ENCODE data around the gene ATG10. TPM values are rescaled to one million over a fixed set of nuclear protein-coding genes. Genes with fewer than 3 reads are reported as not detected.

ATG10 gene
- total RNA-seq, 1 experiment from 2014 or later = 7.6 TPM

GRCh38 chr5:82160948-82161347, 189.1 kb downstream of the ATG10 start:
- Histone ChIP-seq H4K8ac (replicated peaks; ENCODE audit: insufficient read length, low read depth, low read length) (no peak overlapping the region), H3T11ph (ENCODE audit: low read length) (no peak overlapping the region), H2BK15ac (ENCODE audit: low read depth, low read length) (no peak overlapping the region), H4K5ac (ENCODE audit: insufficient read length, low read depth, low read length) (no peak overlapping the region), H3K4ac (ENCODE audit: low read depth, low read length) (no peak overlapping the region), H3K4me1 (ENCODE audit: insufficient read depth, low read length) (peaks cover 5% of the 10 kb centered on the region; the same call in 1 of the 2 replicates), H3K27me3 (ENCODE audit: insufficient read depth, low read length) (no peaks in the 10 kb centered on the region), H3K23ac (ENCODE audit: insufficient read length, low read depth, low read length) (no peak overlapping the region), H3K14ac (ENCODE audit: insufficient read depth, low read length) (no peak overlapping the region), H2BK5ac (ENCODE audit: insufficient read length, low read length) (no peak overlapping the region), H4K20me1 (ENCODE audit: control insufficient read depth, insufficient read depth, insufficient read length) (no peaks in the 10 kb centered on the region), H3K79me1 (ENCODE audit: insufficient read depth, low read depth, low read length, poor library complexity, severe bottlenecking) (no peaks in the 10 kb centered on the region), H2BK12ac (ENCODE audit: insufficient read length, low read depth, low read length) (no peak overlapping the region), H3K4me2 (ENCODE audit: insufficient read depth, insufficient read length, low read length) (no peak overlapping the region), H3K9me3 (ENCODE audit: control insufficient read depth, low read depth, low read length) (no peaks in the 10 kb centered on the region), H3K23me2 (ENCODE audit: insufficient read length, low read depth, low read length, poor library complexity, severe bottlenecking) (no peaks in the 10 kb centered on the region), H3K9ac (ENCODE audit: extremely low read depth, insufficient read length, low read length) (no peak overlapping the region), H3K18ac (ENCODE audit: insufficient read length, low read depth, low read length) (no peak overlapping the region), H2BK120ac (ENCODE audit: low read depth, low read length, poor library complexity, severe bottlenecking) (no peak overlapping the region), H2AFZ (ENCODE audit: low read length) (no peak overlapping the region), H3K79me2 (ENCODE audit: insufficient read depth, low read length) (no peaks in the 10 kb centered on the region), H3K56ac (ENCODE audit: insufficient read length, low read depth, low read length) (no peak overlapping the region), H4K91ac (ENCODE audit: insufficient read length, low read depth, low read length) (no peak overlapping the region), H2BK20ac (ENCODE audit: low read depth, low read length, poor library complexity, severe bottlenecking) (no peak overlapping the region), H2AK5ac (ENCODE audit: insufficient read length, low read length) (no peak overlapping the region), H3K27ac (ENCODE audit: insufficient read length, low read depth, low read length) (no peak overlapping the region)
- H3K4me1 Mint-ChIP-seq = peaks cover 18 to 30% of the 10 kb centered on the region in 2 experiments
- H3K27me3 Mint-ChIP-seq (ENCODE audit: low read depth) = no peaks in the 10 kb centered on the region
- H3K27ac Mint-ChIP-seq = no peak overlapping the region
- no peaks in the 10 kb centered on the region for H3K36me3 Mint-ChIP-seq (ENCODE audit: insufficient read depth in 1 of 3, low read depth in 3 of 3)
- H3K9me3 Mint-ChIP-seq = no peaks in the 10 kb centered on the region
- no peak for DNase-seq
- no peak for TF ChIP-seq CTCF (conservative IDR thresholded peaks at IDR 0.05)
- no peak overlapping the region for H3K4me3 Mint-ChIP-seq

All from H9 (cell line).